ENCODE results near the gene ARSA. TPM values are rescaled to one million over a fixed set of nuclear protein-coding genes. Genes with fewer than 3 reads are reported as not detected.

Gene ARSA
- total RNA-seq, 8 experiments from 2014 or later, result 7.1 to 43.4 (median 13.2) TPM

DNA sequence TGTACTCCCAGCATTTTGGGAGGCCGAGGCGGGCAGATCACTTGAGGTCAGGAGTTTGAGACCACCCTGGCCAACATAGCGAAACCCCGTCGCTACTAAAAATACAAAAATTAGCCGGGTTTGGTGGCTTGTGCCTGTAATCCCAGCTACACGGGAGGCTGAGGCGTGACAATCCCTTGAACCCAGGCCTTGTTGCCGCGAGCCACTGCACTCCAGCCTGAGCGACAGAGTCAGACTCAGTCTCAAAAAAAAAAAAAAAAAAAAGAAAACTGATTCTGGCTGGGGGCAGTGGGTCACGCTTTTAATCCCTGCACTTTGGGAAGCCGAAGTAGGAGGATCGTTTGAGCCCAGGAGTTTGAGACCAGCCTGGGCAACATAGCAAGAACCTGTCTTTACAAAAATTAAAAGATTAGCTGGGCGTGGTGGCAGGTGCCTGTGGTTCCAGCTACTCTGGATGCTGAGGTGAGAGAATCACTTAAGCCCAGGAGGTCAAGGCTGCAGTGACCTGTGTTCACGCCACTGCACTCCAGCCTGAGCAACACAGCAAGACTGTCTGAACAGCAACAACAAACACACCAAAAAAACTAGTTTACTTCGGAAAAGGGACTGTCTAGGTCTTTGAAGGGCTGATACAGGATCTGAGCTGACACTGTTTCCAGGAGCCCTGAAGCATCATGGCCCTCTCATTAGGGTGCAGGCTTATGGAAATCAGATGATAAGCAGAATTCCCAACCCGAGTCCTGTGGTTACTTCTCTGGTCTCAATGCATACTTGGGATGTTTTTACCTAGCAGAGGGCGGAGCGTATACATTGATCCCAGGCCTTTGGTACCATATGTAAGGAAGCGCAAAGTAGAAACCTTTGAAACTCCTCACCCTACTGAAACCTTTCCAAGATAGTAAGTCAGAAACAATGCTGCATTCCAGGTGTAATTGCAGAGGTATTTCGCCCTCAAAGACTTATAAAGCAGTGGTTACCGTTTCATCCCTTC is 43.6 kb downstream of the ARSA start:
- Histone ChIP-seq H3K4me3 (no peak overlapping the region), H3K27ac (no peak overlapping the region), H3K4me1 (replicated peaks in 1 of 2) (peaks cover 7 to 11% of the 10 kb centered on the region in 2 donors)
- in situ Hi-C loops (cut with MboI; ENCODE audit: low pct_unique_long_range_greater_than_20kb in 2 of 9, low sequenced_read_pairs in 9 of 9, unreplicated experiment in 9 of 9), result no loop called here
- ATAC-seq (replicated peaks in 6 of 8), result no peak
- WGBS, 10 experiments, result 84 to 100% (median 92%) methylated on average over 2 to 19 of the region's 23 CpGs

DNA sequence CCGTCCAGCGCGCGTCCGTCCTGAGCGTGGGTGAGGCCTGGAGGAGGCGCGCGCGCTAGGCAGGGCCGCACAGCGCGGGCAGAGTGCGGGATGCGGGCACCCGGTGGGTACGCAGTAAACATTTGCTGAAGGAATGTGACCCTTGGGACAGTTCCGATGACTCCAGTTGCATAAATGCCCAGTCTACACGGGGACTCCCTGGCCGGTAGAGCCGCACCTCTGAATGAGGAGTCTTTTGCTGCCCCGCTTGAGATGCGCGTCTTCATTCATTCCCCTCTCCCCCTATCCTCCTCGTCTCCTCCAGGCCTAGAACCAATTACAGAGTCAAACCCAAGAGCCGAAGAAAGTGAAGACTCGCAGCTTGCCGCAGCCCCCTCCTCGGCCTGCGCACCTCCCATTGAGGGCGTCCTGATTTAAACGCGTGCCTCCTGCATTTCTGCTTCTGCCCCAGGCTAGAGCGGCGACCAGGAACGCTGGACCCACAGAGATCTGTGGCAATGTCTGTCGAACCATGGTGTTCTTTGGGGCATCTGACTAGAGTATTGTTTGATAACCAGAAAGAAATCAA is 44.6 kb downstream of the ARSA start:
- peak in 5 of 8 experiments; percentile 39 to 49 (median 42) for ATAC-seq (replicated peaks in 6 of 8)
- Histone ChIP-seq H3K4me1 (replicated peaks in 1 of 2) (peaks cover 7 to 11% of the 10 kb centered on the region in 2 donors), H3K27ac (peak overlapping the region in 1 of 2 donors; percentile 33), H3K4me3 (peak overlapping the region; percentile 50 to 67 (median 60))
- WGBS, 10 experiments, result 0 to 60% (median 4%) methylated on average over 1 to 12 of the region's 37 CpGs; no CpG with 5 or more reads in 3 of the 10 experiments
- in situ Hi-C loops (cut with MboI; ENCODE audit: low pct_unique_long_range_greater_than_20kb in 2 of 9, low sequenced_read_pairs in 9 of 9, unreplicated experiment in 9 of 9), result no loop called here

DNA sequence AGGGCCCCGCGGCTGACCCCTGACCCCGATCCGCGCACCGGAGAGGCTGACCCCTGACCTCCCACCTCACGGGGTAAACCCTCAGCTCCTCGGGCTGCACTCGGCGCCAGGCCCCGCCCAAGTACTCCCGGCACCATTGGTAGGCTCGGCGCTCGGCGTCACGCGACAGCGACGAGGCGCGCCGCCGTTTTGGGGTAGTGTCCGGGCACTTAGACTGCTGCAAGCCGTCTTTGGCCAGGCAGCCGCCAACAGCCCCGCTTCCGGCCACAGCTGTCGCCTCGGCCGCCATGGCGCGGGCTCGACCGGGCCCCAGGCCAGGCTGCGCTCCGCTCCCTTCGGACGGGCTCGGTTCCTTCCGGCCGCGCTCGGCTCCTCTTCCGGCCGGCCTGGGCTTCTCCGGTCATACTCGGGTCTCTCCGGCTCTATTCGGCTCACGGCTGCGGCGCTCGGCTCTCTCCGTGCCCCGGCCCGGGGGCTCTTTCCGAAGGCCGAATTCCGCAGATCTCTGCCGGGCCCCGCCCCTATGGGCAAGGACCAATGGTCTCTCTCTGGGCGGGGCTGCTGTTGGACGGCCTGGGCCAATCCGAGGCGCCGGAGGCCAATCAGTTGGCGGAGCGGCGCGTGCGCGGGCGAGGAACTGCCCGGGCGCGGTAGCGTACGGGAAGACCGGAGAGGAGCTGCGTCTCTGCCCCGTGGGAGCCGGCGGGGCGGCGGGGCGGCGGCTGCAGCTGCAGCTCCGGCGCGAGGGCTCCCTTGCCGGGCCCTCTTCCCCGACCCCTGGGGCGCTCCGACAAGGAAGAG is 45.3 kb downstream of the ARSA start, which contains the start of gene CHKB:
CHKB (minus strand) TSS at position 357 of the 801 bp plus-strand sequence; CDS start at position 289, 68 bp downstream.
- in situ Hi-C loops (cut with MboI; ENCODE audit: low pct_unique_long_range_greater_than_20kb in 2 of 9, low sequenced_read_pairs in 9 of 9, unreplicated experiment in 9 of 9), result no loop called here
- Histone ChIP-seq H3K4me1 (replicated peaks in 1 of 2) (peaks cover 7 to 11% of the 10 kb centered on the region in 2 donors), H3K27ac (peak within 1 kb of the TSS; percentile 92 to 94), H3K4me3 (peak within 1 kb of the TSS; percentile 55 to 67 (median 60))
- peak; percentile 90 to 96 (median 94) for ATAC-seq (replicated peaks in 6 of 8)
- 0% methylated on average over 3 to 10 of the region's 96 CpGs; no CpG with 5 or more reads in 6 of the 10 experiments for WGBS, 10 experiments

DNA sequence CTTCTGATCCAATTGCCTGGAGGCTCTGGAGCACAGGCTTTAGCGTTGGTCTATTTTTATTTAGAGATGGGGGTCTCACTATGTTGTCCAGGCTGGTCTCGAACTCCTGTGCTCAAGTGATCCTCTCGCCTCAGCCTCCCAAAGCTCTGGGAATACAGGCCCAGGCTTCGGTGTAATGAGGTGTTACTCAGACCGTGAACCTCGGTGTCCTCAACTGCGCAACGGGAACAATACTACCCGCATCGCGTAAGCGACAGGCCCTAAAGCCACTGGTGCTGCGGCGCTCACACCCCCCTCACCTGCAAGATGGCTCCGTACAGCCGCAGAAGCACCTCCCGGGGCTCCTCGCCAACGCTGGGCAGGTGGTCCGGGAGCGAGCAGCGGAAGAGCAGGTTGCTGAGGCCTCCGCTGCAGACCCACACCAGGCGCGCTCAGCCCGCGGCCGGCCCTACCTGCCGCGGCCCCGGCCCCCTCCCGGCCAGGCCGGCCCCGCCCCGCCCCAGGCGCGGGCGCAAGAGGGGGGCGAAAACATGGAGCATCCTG is 45.9 kb downstream of the ARSA start:
- peak in 6 of 8 experiments; percentile 10 to 35 (median 28) for ATAC-seq (replicated peaks in 6 of 8)
- in situ Hi-C loops (cut with MboI; ENCODE audit: low pct_unique_long_range_greater_than_20kb in 2 of 9, low sequenced_read_pairs in 9 of 9, unreplicated experiment in 9 of 9), result no loop called here
- 0 to 55% (median 10%) methylated on average over 1 to 4 of the region's 39 CpGs; no CpG with 5 or more reads in 6 of the 10 experiments for WGBS, 10 experiments
- H3K4me1 ChIP-seq (replicated peaks in 1 of 2), result peaks cover 7 to 11% of the 10 kb centered on the region in 2 donors
- H3K4me3 ChIP-seq, result peak overlapping the region; percentile 55 to 67 (median 60)
- H3K27ac ChIP-seq, result peak overlapping the region; percentile 92 to 94

GRCh38 chr22:50581031-50581949 is 46.7 kb downstream of the ARSA start:
- peak overlapping the region; percentile 92 to 94 for H3K27ac ChIP-seq
- ATAC-seq (replicated peaks in 6 of 8), result no peak
- H3K4me1 ChIP-seq (replicated peaks in 1 of 2), result peaks cover 7 to 11% of the 10 kb centered on the region in 2 donors
- in situ Hi-C loops (cut with MboI; ENCODE audit: low pct_unique_long_range_greater_than_20kb in 2 of 9, low sequenced_read_pairs in 9 of 9, unreplicated experiment in 9 of 9), result no loop called here
- WGBS, 10 experiments, result 68 to 100% (median 87%) methylated on average over 3 to 10 of the region's 22 CpGs; no CpG with 5 or more reads in 4 of the 10 experiments
- H3K4me3 ChIP-seq, result peak overlapping the region; percentile 55 to 67 (median 60)

- ATAC-seq (replicated peaks in 6 of 8), result no peak
- Histone ChIP-seq H3K4me1 (replicated peaks in 1 of 2) (peaks cover 7 to 11% of the 10 kb centered on the region in 2 donors), H3K27ac (no peak overlapping the region), H3K4me3 (no peak overlapping the region)
- WGBS, 10 experiments, result 82 to 100% (median 95%) methylated on average over 2 to 3 of the region's 4 CpGs; no CpG with 5 or more reads in 7 of the 10 experiments
- in situ Hi-C loops (cut with MboI; ENCODE audit: low pct_unique_long_range_greater_than_20kb in 2 of 9, low sequenced_read_pairs in 9 of 9, unreplicated experiment in 9 of 9), result no loop called here
Measured at GRCh38 chr22:50579752-50580151, 48.2 kb downstream of the ARSA start.

- peaks cover 7 to 11% of the 10 kb centered on the region in 2 donors for H3K4me1 ChIP-seq (replicated peaks in 1 of 2)
- 40 to 86% (median 73%) methylated on average over 1 to 3 of the region's 8 CpGs; no CpG with 5 or more reads in 7 of the 10 experiments for WGBS, 10 experiments
- H3K27ac ChIP-seq, result no peak overlapping the region
- in situ Hi-C loops (cut with MboI; ENCODE audit: low pct_unique_long_range_greater_than_20kb in 2 of 9, low sequenced_read_pairs in 9 of 9, unreplicated experiment in 9 of 9), result no loop called here
- ATAC-seq (replicated peaks in 6 of 8), result no peak
- no peak overlapping the region for H3K4me3 ChIP-seq
Measured at GRCh38 chr22:50578776-50579310, 49.1 kb downstream of the ARSA start.

DNA sequence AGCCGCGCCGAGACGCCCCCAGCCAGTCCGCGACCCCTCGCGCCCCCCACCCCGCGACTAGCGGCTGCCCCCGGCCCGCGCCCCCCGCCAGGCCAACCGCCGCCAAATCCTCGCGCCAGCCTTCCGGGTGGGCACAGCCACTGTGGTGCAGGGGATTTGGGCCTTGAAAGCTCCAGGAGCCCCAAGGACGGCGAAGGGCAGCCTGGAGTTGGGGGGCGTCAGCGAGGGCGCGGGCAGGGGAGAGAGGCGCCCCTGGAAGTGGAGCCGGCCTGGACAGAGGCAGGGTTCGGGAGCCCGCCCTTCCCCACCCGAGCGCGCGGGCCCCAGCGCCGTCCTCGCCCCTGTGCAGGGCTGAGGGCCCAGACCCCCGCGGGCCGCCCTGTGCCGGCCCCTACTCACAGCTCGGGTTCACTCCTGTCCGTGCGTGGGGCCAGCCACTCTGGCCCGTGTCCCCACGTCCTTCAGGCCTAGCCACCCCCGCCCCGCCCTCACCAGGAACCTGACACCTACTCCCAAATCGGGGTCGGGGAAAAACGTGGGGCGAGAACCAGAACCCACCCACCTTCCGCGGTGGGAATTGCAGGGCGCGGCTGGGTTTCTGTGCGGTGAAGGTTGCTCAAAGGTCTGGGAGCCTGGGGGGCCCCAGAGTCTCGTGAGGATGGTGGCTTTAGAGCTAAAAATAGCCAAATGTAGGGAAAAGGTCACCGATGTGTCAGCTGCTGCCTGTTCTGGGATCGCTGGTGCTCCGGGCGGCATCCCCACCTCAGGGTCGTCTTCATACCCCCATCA is 49.8 kb downstream of the ARSA start, which contains the start of gene CPT1B:
CPT1B (minus strand) TSS at position 441 of the 789 bp plus-strand sequence. CDS start 512 bp downstream, outside the sequence.
- no peak within 1 kb of the TSS for H3K27ac ChIP-seq
- in situ Hi-C loops (cut with MboI; ENCODE audit: low pct_unique_long_range_greater_than_20kb in 2 of 9, low sequenced_read_pairs in 9 of 9, unreplicated experiment in 9 of 9), result no loop called here
- peaks cover 5 to 7% of the 10 kb centered on the region in 2 donors for H3K4me1 ChIP-seq (replicated peaks in 1 of 2)
- no peak within 1 kb of the TSS for H3K4me3 ChIP-seq
- ATAC-seq (replicated peaks in 6 of 8), result no peak
- 15% methylated on average over 14 of the region's 63 CpGs; no CpG with 5 or more reads in 9 of the 10 experiments for WGBS, 10 experiments

DNA sequence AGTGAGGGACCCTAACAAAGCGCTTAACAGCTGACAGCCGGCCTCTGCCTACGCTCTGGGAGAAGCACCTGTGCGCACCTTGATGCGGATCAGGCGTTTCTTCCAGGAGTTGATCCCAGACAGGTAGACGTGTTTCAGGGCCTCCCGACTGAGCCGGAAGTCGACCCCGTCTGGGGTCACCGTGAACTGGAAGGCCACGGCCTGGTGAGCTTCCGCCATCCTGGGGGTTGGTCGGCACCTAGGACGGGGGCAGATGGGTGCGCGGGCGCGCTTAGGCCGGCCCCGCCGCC is 50.3 kb downstream of the ARSA start:
- no CpG with 5 or more reads among the region's 23 CpGs for whole genome bisulfite sequencing, 10 experiments

DNA sequence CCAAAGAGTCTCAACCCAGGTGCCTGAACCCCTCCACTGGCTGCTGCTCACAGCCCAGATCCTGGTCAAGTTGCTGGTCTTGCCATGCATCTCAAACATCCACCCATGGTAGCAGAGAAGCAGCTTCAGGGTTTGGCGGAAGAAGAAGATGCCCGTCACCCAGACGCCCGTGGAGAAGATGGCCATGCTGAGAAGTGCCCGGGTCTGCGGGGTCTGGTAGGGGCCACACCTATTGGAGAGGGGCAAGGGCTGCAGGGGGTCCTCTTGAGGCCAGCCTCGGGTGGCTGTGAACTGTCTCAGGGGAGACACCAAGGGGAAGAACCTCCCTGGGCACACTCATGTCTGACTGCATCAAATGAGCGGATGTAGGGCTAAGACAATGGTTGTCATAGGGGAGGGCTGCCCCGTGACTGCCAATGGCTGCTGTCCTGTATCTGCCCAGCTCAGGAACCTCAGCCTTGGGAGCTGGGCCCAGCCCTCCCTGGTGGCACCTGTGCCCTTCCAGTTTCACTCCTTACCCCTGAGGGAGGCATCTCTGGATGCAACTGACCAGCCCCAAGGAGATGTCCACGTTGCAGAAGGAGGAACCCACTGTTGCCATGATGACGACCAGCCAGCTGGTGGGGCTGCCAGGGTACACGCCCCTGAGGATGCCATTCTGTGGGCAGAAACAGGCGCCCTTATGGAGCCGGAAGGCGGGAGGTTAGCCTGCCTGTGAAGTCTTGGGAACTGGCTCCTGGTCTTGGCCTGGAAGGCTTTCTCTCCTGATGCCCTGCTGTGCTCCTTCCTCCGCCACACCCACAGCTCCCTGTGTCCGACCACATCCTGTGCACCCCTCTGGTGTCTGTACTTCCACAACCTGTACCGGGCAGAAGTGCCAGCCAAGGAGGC is 50.9 kb downstream of the ARSA start:
- WGBS, 10 experiments, result 60 to 80% methylated on average over 1 to 2 of the region's 18 CpGs; no CpG with 5 or more reads in 8 of the 10 experiments
- in situ Hi-C loops (cut with MboI; ENCODE audit: low pct_unique_long_range_greater_than_20kb in 2 of 9, low sequenced_read_pairs in 9 of 9, unreplicated experiment in 9 of 9), result no loop called here
- Histone ChIP-seq H3K4me1 (replicated peaks in 1 of 2) (peaks cover 5 to 7% of the 10 kb centered on the region in 2 donors), H3K4me3 (no peak overlapping the region), H3K27ac (no peak overlapping the region)
- ATAC-seq (replicated peaks in 6 of 8), result no peak

More for the DNA sequence above, 50.3 kb downstream of the ARSA start:
- in situ Hi-C loops (cut with MboI; ENCODE audit: low pct_unique_long_range_greater_than_20kb in 2 of 9, low sequenced_read_pairs in 9 of 9, unreplicated experiment in 9 of 9), result no loop called here
- no peak for ATAC-seq (replicated peaks in 6 of 8)
- Histone ChIP-seq H3K4me1 (replicated peaks in 1 of 2) (peaks cover 5 to 7% of the 10 kb centered on the region in 2 donors), H3K4me3 (no peak overlapping the region), H3K27ac (no peak overlapping the region)
